ENCODE data around the gene CPNE1.

Gene CPNE1

DNA sequence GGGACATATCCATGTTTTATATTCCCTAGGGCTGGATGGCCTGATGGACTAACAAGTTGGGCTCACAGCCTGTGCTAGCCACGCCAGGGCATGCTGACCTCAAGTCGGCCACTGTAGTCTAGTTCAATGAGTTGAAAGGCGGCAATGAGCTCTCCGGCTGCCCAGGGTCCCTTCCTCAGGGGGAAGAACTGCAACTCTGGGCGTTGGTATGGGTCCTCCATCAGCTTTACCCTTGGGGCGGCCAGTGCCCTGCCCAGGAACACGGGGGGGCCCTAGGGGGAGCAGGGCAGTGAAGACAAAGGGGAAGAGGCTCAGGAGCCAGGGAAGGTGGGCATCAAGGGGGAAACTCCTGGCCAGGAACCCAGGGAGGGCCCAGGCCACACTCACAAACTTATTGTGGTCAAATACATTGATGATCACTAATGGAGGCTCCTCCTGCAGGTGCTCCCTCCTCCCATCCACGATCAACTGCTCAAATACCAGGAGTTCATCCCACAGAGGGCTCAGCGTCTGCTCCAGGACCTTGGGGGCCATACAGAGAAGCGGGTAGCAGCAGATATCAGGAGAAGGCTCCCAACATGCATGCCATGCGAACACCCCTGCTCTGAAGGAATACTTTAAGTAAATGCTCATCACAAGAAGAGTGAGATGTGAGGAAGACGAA is 81.8 kb downstream of the CPNE1 start:
- H3K4me2 ChIP-seq (ENCODE audit: low read length) = no peak overlapping the region
- no peak overlapping the region for H3K27ac ChIP-seq (ENCODE audit: low read length)
- H3K27me3 ChIP-seq (ENCODE audit: low read depth, low read length) = peaks cover 3% of the 10 kb centered on the region; the same call in 1 of the 2 replicates
- H3K79me2 ChIP-seq (ENCODE audit: low read length) = no peaks in the 10 kb centered on the region
- TF ChIP-seq EZH2phosphoT487 (IDR thresholded peaks at IDR 0.05; ENCODE audit: low read depth) = no peak
- TF ChIP-seq, protein P1, sequence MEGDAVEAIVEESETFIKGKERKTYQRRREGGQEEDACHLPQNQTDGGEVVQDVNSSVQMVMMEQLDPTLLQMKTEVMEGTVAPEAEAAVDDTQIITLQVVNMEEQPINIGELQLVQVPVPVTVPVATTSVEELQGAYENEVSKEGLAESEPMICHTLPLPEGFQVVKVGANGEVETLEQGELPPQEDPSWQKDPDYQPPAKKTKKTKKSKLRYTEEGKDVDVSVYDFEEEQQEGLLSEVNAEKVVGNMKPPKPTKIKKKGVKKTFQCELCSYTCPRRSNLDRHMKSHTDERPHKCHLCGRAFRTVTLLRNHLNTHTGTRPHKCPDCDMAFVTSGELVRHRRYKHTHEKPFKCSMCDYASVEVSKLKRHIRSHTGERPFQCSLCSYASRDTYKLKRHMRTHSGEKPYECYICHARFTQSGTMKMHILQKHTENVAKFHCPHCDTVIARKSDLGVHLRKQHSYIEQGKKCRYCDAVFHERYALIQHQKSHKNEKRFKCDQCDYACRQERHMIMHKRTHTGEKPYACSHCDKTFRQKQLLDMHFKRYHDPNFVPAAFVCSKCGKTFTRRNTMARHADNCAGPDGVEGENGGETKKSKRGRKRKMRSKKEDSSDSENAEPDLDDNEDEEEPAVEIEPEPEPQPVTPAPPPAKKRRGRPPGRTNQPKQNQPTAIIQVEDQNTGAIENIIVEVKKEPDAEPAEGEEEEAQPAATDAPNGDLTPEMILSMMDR (IDR thresholded peaks at IDR 0.05; ENCODE audit: low read depth, low read length) = no peak
- H3K4me1 ChIP-seq (ENCODE audit: low read length) = no peaks in the 10 kb centered on the region
- H3K9me3 ChIP-seq (ENCODE audit: insufficient read depth, low read length) = no peaks in the 10 kb centered on the region
- H4K20me1 ChIP-seq (ENCODE audit: insufficient read depth, low read length) = no peaks in the 10 kb centered on the region
- H3K36me3 ChIP-seq (replicated peaks; ENCODE audit: low read depth, low read length) = no peaks in the 10 kb centered on the region
- no peak overlapping the region for H3K9ac ChIP-seq (ENCODE audit: low read length)
- H2AFZ ChIP-seq (ENCODE audit: low read depth, low read length) = no peak overlapping the region
- H3K4me3 ChIP-seq (ENCODE audit: low read length) = no peak overlapping the region

DNA sequence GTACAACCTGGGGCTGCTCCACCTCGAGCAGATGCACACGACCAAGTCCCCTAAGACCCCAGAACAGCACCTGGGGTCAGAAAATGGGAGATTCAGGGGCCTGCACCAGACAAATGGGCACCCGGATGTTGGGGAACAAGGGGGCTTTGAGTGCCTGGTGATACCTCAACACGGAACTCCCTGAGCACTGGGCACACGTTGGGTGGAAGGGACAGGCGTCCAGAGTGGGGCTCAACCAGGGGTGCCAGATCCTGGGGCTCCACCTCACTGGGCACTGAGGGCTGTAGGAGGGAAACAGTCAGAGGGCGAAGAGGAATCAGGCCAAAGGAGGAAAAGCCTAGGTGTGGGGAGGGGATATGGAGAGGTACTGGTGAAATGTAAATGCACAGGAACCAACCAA is 82.6 kb downstream of the CPNE1 start:
- TF ChIP-seq EZH2phosphoT487 (IDR thresholded peaks at IDR 0.05; ENCODE audit: low read depth) = no peak
- TF ChIP-seq, protein P1 (IDR thresholded peaks at IDR 0.05; ENCODE audit: low read depth, low read length) = no peak
- no peak overlapping the region for H3K27ac ChIP-seq (ENCODE audit: low read length)
- H4K20me1 ChIP-seq (ENCODE audit: insufficient read depth, low read length) = no peaks in the 10 kb centered on the region
- no peak overlapping the region for H3K4me2 ChIP-seq (ENCODE audit: low read length)
- no peak overlapping the region for H2AFZ ChIP-seq (ENCODE audit: low read depth, low read length)
- H3K4me1 ChIP-seq (ENCODE audit: low read length) = no peaks in the 10 kb centered on the region
- H3K9me3 ChIP-seq (ENCODE audit: insufficient read depth, low read length) = no peaks in the 10 kb centered on the region
- no peaks in the 10 kb centered on the region for H3K79me2 ChIP-seq (ENCODE audit: low read length)
- no peak overlapping the region for H3K9ac ChIP-seq (ENCODE audit: low read length)
- peaks cover 3% of the 10 kb centered on the region; the same call in 1 of the 2 replicates for H3K27me3 ChIP-seq (ENCODE audit: low read depth, low read length)
- H3K4me3 ChIP-seq (ENCODE audit: low read length) = no peak overlapping the region
- no peaks in the 10 kb centered on the region for H3K36me3 ChIP-seq (replicated peaks; ENCODE audit: low read depth, low read length)

GRCh38 chr20:35579196-35579595 is 85.5 kb downstream of the CPNE1 start:
- H3K9ac ChIP-seq (ENCODE audit: low read length) = no peak overlapping the region
- H3K79me2 ChIP-seq (ENCODE audit: low read length) = no peaks in the 10 kb centered on the region
- no peaks in the 10 kb centered on the region for H3K9me3 ChIP-seq (ENCODE audit: insufficient read depth, low read length)
- no peak overlapping the region for H2AFZ ChIP-seq (ENCODE audit: low read depth, low read length)
- H3K27ac ChIP-seq (ENCODE audit: low read length) = no peak overlapping the region
- no peaks in the 10 kb centered on the region for H3K36me3 ChIP-seq (replicated peaks; ENCODE audit: low read depth, low read length)
- H3K4me2 ChIP-seq (ENCODE audit: low read length) = no peak overlapping the region
- H3K4me1 ChIP-seq (ENCODE audit: low read length) = no peaks in the 10 kb centered on the region
- no peak overlapping the region for H3K4me3 ChIP-seq (ENCODE audit: low read length)
- H4K20me1 ChIP-seq (ENCODE audit: insufficient read depth, low read length) = no peaks in the 10 kb centered on the region
- TF ChIP-seq, protein P1 (IDR thresholded peaks at IDR 0.05; ENCODE audit: low read depth, low read length) = no peak
- no peak for TF ChIP-seq EZH2phosphoT487 (IDR thresholded peaks at IDR 0.05; ENCODE audit: low read depth)
- peaks cover 10% of the 10 kb centered on the region; the same call in 1 of the 2 replicates for H3K27me3 ChIP-seq (ENCODE audit: low read depth, low read length)

DNA sequence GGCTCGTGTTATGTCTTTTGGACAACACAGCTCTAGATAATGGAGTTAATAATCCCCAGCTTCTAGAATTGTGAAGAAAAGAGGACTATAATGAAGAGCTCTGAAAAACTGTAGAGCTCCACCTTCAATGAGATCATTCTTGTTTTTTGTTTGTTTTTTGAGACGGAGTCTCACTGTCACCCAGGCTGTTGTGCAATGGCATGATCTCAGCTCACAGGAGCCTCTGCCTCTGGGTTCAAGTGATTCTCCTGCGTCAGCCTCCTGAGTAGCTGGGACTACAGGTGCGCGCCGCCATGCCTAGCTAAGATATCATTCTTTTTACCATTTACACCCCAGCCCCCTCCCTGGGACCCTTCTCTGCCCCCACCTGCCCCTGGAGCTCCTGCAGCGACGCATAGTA is 86.2 kb downstream of the CPNE1 start:
- Histone ChIP-seq H3K27me3 (ENCODE audit: low read depth, low read length) (peaks cover 10% of the 10 kb centered on the region; the same call in 1 of the 2 replicates), H2AFZ (ENCODE audit: low read depth, low read length) (no peak overlapping the region)

More for the DNA sequence above, 86.2 kb downstream of the CPNE1 start:
- TF ChIP-seq EZH2phosphoT487 (IDR thresholded peaks at IDR 0.05; ENCODE audit: low read depth) = no peak
- TF ChIP-seq, protein P1 (IDR thresholded peaks at IDR 0.05; ENCODE audit: low read depth, low read length) = no peak
- H3K9ac ChIP-seq (ENCODE audit: low read length) = no peak overlapping the region
- no peak overlapping the region for H3K4me2 ChIP-seq (ENCODE audit: low read length)
- H3K9me3 ChIP-seq (ENCODE audit: insufficient read depth, low read length) = no peaks in the 10 kb centered on the region
- H4K20me1 ChIP-seq (ENCODE audit: insufficient read depth, low read length) = no peaks in the 10 kb centered on the region
- H3K4me3 ChIP-seq (ENCODE audit: low read length) = no peak overlapping the region
- H3K4me1 ChIP-seq (ENCODE audit: low read length) = no peaks in the 10 kb centered on the region
- no peaks in the 10 kb centered on the region for H3K36me3 ChIP-seq (replicated peaks; ENCODE audit: low read depth, low read length)
- H3K27ac ChIP-seq (ENCODE audit: low read length) = no peak overlapping the region
- H3K79me2 ChIP-seq (ENCODE audit: low read length) = no peaks in the 10 kb centered on the region
